Cerebellar nuclear complex (tissue), 1 donor: ENCODE measurements around the gene CCDC117.
"Not testable (repeated sequence)": the region's sequence is repeated elsewhere in the genome, so short reads cannot be mapped to it uniquely, and the experiment has no call there.

Experiments
- DNase-seq, 2 experiments: peaks; one replicate each; lab custom pipeline; 2025; lab: John Stamatoyannopoulos, UW

Gene CCDC117

DNA sequence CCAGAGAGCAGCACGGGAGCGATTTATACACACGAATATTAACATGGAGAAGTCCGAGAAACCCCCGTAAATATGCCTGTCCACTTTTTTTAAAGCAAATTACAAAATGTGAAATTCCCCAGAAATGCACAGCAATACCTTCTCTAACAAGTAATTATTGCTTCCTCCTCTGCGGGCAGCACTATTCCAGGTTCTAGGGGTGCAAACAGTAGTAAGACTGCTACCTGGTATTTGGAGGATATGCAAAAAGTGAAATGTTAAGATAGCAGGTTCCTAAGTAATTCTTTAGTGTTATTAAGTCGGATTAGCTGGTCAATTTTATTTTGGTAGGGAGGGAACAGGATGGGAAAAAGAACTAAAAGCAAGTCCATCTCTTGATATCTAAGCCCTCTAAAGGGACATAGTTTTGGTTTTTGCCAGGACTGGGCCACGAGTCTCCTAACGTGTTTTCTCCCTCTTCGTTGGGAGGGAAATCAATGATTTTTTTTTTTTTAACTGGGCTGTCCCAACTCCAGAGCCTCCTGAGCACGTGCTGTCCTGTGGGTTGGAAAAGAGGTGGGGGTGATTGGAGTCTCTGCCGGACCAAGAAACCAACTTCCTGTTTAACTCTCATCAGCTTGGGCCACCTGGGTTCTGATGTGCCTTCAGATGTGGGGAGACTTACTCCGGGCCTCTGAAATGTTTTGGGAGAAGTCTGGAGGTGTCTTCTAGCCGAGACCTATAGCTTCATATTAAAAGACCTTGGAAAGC is 29.5 kb downstream of the CCDC117 start:
- no peak for DNase-seq

DNA sequence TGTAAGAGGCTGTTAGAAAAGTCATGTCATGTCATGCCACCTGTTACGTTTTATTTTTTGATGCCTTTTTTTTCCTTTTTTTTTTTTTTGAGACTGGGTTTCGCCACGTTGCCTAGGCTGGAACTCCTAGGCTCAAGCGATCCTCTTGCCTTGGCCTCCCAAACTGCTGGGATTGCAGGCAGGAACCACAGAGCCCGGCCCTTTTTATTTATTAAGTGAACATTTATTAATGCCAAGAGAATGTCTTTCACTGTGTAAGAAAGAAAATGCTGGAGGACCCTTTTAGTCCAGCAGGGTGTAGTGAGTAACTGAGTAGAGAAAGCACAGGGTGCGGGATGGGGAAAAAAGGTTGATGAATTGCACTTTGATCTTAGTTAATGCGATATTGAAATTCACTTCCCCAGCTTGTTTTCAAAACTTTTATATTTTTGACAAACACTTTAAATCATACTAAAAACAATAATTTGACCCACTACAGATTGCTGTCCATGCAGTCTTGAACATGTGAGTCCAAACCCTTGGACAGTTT is 30.2 kb downstream of the CCDC117 start:
- DNase-seq, result no peak

DNA sequence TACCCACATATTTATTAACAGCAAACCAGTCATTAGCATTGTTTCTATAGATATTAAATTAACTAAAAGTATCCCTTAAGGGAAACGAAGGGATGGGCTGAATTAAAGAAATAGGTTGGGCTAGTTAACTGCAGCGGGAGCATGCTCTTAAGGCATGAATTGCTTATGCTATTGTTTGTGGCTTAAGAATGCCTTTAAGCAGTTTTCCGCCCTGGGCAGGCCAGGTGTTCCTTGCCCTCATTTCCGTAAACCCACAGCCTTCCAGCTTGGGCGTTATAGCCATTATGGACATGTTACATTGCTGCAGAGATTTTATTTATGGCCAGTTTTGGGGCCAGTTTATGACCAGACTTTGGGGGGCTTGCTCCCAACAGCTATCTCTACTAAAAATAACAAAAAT is 32.9 kb downstream of the CCDC117 start:
- DNase-seq, result not testable (repeated sequence)

DNA sequence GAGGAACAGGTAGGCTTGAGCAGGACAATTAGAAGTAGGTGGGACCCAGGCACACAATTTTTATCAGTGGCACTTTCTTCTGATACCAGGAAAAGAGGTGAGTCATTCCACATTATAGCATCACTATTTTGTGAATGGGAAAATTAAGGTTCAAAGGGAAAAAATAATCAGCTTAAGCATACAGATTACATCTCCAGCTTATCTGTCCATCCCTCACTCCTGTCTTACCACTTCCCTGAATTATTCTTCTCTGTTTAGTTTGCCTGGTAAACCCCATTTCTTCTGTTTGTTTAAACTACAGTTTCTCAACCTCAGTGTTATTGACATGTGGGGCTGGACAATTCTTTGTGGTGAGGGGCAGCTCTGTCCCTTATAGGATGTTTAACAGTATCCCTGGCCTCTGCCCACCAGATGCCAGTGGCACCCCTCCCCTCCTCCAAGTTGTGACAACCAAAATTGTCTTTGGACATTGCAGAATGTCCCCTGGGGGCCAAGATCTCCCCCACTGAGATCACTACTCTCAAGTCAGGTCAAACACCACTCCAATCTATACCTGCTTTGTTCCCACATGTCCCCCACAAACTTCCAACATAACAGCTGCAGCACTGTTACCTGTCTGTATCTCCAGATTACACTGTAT is 36.3 kb downstream of the CCDC117 start:
- no peak for DNase-seq

DNA sequence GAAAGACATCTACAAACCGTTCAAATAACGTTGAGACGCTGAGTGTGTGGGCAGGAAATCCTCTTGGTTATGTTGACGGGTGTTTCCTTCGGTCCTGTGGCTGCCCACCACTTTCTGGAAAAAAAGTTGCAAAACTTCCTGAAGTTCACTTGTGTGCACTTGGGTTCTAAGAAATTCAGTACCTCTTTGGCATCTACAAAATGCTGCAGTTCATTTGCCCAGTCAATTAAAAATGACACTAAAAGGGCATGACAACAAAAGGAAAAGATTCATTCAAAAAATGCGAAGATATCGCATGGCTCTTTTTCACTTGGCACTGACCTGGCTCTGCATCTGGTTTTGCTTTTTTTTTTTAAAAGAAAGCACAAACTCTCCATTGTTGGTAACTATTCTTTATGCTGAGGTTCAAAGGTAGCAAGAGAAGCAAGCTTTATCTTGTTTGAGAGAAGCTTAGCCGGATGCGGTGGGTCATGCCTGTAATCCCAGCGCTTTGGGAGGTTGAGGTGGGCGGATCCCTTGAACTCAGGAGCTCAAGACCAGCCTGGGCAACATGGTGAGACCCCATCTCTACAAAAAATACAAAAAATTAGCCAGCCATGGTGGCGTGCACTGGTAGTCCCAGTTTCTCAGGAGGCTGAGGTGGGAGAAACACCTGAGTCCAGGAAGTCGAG is 38.5 kb downstream of the CCDC117 start:
- no peak for DNase-seq

DNA sequence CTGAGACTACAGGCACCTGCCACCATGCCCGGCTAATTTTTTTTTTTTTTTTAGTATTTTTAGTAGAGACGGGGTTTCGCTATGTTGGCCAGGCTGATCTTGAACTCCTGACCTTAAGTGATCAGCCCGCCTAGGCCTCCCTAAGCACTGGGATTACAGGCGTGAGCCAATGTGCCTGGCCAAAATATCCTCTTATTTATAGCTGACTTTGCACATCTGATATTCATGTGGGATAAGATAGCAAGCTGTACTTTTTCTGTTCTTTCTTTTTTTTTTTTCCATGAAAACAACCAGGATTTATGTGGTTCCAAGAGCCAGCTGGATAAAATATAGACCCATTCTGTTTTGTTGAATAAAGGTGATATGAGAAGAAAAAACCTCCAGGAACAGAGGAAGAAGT is 40.0 kb downstream of the CCDC117 start:
- no peak for DNase-seq

DNA sequence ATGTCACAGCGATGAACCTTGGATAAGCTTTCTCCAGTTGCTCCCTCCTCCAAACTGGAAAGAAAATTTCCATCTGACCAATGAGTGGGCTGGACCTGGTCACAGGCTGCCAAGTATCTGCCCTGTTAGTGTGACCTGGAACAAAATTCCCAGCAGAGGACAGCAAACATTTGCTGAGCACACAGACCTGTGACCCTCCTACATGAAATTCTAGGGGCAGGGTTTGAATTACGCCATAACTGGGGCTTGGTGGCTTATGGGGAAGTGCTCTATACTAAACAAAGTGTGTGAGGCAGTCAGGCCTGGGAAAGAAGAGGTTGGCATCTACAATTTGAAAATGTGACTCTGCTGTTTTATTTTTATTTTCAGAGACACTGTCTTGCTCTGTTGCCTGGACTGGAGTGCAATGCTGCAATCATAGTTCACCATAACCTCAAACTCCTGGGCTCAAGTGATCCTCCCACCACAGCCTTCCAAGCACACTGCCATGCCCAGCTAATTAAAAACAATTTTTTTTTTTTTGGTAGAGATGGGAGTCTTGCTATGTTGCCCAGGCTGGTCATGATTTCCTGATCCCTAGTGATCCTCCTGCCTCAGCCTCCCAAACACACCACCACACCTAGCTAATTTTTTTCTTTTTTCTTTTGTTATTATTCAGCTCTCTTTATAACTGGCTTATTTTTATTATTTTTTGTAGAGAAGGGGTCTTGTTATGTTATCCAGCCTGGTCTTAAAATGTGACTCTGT is 41.5 kb downstream of the CCDC117 start:
- no peak for DNase-seq

DNA sequence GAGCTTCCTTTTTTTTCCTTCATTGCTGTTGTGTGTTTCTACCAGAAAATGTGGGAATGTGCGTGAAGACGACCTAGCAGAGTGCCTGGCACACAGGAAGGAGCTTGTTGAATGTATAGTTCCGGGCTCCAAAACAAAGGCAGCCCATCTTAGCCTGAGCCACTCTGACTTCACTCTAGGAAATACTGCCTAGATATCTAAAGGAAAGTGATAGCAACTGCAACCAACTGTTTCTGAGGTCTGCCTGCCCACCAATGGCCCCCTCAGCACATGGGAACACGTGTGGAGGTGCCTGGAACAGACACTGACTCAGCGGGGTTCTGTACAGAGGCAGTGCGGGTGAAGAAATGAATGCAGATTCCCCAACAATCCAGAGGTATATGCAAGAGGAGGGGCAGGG is 42.6 kb downstream of the CCDC117 start:
- DNase-seq, result no peak

DNA sequence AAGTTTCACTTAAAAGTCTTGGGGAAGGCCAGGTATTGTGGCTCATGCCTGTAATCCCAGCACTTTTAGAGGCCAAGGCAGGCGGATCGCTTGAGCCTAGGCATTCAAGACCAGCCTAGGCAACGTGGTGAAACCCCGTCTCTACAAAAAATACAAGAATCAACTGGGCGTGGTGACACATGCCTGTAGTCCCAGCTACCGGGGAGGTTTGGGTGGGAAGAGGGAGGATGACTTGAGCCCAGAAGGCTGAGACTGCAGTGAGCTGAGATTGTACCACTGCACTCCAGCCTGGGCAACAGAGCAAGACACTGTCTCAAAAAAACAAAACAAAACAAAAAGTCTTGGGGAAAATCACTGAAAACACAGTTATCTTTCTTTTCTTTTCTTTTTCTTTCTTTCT is 43.2 kb downstream of the CCDC117 start:
- no peak for DNase-seq

DNA sequence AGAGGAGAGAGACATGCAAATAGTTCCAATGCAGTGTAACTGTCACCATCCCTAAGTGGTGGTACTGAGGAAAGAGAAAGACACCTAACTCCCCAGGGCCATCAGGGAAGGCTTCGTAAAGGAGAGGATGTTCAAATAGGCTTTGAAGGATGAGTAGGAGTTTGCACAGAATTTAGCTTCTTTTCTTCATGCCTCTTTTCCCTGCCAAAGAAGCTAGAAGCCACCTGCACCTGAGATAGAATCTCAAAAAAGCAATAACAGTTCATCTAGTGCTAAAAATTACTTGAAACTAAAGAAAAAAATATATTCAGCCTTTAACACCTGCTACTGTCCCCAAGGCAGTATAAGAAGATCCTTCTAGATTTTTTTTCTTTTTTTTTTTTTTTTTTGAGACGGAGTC is 44.6 kb downstream of the CCDC117 start:
- no peak for DNase-seq

DNA sequence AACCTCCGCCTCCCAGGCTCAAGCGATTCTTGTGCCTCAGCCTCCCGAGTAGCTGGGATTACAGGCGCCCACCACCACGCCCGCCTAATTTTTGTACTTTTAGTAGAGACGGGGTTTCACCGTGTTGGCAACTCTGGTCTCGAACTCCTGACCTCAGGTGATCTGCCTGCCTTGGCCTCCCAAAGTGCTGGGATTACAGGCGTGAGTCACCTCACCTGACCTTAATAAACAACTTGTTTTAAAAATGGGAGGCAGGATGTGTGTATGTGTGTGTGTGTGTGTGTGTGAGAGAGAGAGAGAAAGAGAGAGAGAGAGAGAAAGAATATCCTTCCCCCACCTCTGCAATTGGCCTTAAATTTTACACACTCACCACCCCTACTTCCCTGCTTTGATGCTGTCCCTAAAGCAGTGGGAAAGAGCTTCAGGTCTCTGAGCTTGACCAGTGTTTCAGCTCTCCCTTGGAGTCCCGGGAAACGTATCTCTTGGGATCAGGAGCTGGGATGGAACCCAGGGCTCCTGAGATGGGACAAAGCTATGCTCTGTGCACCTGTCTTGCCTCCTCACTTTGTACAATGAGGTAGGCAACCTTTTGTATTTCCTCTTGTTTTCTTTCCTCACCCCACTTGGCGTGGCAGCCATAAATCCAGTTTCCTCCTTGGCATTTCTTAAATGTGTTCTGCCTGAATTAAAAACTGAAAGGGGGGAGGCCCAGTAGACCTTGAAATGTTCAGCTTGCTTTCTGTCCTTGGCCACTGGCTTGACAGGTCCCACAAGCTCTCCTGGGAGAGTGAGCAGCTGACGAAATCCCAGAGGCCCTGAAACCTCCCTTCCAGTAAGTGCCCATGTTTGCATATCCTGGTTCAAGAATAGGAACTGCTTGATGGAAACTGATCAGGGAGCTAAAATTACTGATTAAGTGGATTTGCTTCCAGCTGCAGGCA is 45.7 kb downstream of the CCDC117 start:
- DNase-seq, result no peak

DNA sequence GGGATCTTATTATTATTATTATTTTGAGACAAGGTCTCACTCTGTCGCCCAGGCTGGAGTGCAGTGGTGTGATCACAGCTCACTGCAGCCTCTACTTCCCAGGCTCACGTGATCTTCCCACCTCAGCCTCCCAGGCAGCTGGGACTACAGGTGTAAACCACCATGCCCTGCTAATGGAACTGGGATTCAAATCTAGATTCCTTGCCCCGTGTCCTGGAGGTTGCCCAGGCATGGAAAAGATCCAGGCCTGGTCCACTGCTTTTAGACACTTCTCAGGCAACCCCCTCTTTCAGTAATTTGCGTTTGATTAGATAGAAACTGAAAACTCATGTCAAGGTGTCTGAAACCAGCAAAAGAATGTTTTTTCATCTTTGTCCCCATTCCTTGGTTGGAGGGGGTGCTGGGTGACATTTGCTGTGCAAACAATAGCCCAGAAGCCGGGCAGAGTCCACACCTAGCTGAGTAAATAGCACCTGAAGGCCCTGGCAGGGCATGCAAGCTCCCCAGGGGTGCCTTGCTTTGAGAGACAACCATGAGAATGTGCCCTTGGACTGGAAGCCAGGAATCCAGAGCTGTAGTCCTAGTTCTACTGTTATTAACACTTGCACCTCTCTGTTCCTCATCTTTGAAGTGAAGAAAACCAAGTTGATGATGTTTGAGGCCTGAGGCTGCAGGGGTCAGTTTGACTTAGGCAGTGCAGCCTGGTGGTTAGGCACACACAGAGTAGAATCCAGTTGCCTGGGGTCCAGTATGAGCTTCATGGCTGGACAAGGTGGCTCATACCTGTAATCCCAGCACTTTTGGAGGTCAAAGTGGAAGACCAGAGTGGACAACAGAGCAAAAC is 47.0 kb downstream of the CCDC117 start:
- no peak for DNase-seq

DNA sequence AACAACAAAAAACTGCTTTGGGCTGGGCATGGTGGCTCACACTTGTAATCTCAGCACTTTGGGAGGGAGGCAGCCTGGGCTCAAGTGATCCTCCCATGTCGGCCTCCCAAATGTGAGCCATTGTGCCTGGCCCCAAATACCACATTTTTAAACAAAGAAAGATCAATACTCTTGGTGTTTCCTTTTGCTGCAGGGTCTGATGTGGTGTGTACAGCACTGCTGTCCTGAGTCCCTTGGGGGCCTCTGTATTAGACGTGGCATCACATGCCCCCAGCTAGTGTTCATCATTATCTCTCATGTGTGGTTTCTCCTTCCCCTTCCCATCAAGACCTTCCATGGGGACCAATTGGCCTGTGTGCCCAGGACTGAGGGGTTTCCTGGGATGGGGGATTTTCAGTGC is 48.4 kb downstream of the CCDC117 start:
- no peak for DNase-seq

DNA sequence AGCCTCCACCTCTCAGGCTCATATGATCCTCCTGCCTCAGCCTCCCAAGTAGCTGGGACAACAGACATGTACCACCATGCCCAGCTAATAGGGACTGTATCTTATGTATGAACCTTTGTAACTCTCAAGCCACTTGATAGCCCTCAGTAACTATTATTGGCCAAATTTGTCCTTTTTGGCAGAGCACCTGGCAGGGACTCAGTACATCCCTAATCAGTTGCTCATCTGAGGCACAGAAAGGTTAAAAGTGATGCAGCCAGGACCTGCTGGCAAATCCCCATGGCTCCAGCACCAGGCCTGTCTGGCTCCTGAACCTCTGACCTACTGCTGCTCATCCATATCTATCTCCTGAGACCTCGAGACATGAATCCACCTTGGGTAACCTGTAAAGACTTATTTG is 49.0 kb downstream of the CCDC117 start:
- no peak for DNase-seq

DNA sequence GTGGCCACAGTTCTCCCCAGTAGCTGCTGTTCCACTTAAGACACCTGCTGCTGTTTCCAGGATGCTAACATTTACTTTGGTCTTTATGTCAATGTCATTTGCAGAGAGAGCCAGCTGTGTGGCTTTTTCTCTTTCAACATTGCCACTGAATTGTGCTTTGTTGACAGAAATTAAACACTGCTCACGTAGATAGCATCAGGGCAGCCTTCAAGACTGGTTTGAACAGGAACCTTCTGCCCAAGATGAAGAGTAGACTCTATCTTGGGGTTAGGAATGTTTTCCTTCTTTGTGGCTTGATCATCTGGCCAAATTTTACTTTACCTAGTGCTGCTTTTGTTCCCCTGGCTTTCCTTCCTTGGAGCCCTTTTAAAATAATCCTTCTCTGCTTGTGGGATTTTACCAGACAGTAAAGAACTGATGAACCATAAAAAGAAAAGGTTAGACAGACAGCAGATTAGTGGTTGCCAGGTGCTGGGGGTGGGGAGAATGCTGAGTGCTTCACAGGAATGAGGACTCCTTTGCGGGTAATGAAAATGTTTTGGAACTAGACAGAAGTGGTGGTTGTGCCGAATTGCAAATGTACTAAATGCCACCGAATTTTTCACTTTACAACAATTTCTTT is 50.5 kb downstream of the CCDC117 start:
- no peak for DNase-seq

DNA sequence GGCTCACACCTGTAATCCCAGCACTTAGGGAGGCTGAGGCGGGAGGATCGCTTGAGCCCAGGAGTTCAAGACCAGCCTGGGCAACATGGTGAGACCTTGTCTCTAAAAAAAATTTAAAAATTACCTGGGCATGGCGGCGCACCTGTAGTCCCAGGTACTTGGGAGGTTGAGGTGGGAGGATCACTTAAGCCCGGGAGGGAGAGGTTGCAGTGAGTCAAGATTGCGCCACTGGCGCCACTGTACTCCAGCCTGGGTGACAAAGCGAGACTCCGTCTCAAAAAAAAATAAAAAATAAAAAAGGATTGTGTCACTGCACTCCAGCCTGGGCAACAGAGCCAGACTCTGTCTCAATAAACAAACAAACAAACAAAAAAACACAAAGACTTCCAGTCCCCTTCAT is 52.0 kb downstream of the CCDC117 start:
- not testable (repeated sequence) for DNase-seq

DNA sequence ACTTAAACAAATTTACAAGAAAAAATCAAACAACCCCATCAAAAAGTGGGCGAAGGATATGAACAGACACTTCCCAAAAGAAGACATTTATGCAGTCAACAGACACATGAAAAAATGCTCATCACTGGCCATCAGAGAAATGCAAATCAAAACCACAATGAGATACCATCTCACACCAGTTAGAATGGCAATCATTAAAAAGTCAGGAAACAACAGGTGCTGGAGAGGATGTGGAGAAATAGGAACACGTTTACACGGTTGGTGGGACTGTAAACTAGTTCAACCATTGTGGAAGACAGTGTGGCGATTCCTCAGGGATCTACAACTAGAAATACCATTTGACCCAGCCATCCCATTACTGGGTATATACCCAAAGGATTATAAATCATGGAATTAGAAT is 53.9 kb downstream of the CCDC117 start:
- not testable (repeated sequence) for DNase-seq

DNA sequence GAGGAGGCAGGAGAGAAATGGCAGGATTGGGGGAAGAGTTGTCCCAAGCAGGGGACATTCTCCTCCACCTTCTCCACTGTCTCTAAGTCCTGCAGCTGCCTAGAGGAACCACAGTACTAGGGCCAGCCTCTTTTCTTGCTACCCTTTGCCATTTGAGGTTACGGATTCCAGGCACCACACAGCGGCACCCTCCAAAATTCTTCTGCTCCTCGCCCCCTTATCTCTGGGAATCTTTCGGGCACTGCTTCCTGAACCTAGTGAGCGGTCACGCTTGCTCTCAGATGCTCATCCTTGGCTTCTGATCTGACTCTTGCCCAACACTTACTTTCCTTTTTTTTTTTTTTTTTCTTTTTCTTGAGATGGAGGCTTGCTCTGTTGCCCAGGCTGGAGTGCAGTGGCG is 54.4 kb downstream of the CCDC117 start:
- DNase-seq, result no peak

DNA sequence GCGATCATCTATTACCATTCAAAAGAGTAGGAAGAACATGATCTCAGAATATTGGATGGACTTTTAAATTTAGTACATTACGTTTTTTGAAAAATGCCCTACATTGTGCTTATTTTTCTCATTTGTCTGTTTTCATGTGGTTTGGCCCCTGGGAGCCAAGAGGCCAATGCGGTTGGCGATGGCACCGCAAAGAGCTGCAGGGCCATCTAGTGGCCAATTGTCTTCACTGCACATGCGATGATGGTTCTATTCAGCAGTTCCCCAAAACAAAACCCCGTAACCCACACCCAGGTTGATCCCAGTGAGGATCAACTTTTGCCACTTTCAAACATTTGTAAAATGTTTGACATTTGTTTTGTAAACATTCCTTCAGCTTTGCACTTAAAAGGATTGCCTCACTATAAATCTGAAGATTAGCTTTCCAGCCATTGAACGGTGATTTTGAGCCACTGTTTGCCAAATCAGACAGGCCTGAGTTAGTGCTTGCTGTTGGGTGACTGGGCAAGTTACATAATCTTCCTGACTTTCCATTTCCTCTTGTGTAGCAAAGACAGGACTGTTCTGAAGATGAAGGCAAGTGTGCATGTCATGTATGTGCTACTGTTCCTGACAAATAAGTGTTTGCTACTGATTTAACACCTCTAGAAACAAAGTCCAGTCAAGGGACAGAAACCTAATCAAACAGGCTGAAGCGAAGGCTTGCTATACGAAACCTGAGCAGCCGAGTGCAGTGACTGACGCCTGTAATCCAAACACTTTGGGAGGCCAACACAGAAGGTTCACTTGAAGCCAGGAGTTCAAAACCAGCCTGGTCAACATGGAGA is 57.1 kb downstream of the CCDC117 start:
- no peak for DNase-seq
